AG09319 (cell line): Measurements from ENCODE around the gene OPN1SW.

Source experiments
- DNase-seq: peaks from one replicate; pipeline ENCODE4 v3.0.0-alpha.2; 2010; ENCODE audit warnings: low read depth; ENCODE audit errors: extremely low read depth
- CTCF ChIP-seq: IDR thresholded peaks from 2 replicates; pipeline ENCODE4 v1.5.1; 2011; ENCODE audit warnings: low read depth, mild to moderate bottlenecking, inconsistent platforms, low read length, moderate library complexity

Gene OPN1SW

GRCh38 chr7:128811631-128812430 lies 36.2 kb upstream of the OPN1SW start:
- no peak for DNase-seq
- TF ChIP-seq CTCF: no peak

- no peak for DNase-seq
- no peak for TF ChIP-seq CTCF
Observed at GRCh38 chr7:128810997-128811396, 35.4 kb upstream of the OPN1SW start.

- TF ChIP-seq CTCF: no peak
- no peak for DNase-seq
Observed at GRCh38 chr7:128810473-128810872, 34.9 kb upstream of the OPN1SW start.

- no peak for TF ChIP-seq CTCF
Observed at GRCh38 chr7:128809363-128809762, 33.8 kb upstream of the OPN1SW start.

GRCh38 chr7:128807191-128807590 lies 31.6 kb upstream of the OPN1SW start:
- DNase-seq: no peak
- TF ChIP-seq CTCF: no peak

More at GRCh38 chr7:128809363-128809762, 33.8 kb upstream of the OPN1SW start:
- DNase-seq: no peak

GRCh38 chr7:128805225-128805624 lies 29.6 kb upstream of the OPN1SW start:
- no peak for TF ChIP-seq CTCF
- DNase-seq: no peak

- no peak for TF ChIP-seq CTCF
- no peak for DNase-seq
Observed at GRCh38 chr7:128804484-128804883, 28.9 kb upstream of the OPN1SW start.
